HepG2 (cell line): ENCODE results near the gene LGR6. TPM values are rescaled to one million over a fixed set of nuclear protein-coding genes. Genes with fewer than 3 reads are reported as not detected.

ENCODE experiments used
- CSRNP2 ChIP-seq: sonication (generic); formaldehyde crosslinking; conservative IDR thresholded peaks from 2 replicates; pipeline ENCODE4 v1.8.0; 2022; ENCODE audit warnings: low read depth, missing genetic modification reagents
- ESRRA ChIP-seq: sonication (generic); formaldehyde crosslinking; IDR thresholded peaks from 2 replicates; pipeline ENCODE4 v1.5.1; 2020; ENCODE audit warnings: mild to moderate bottlenecking, low read depth, missing genetic modification reagents
- GRHL1 ChIP-seq: sonication (generic); formaldehyde crosslinking; conservative IDR thresholded peaks from 2 replicates; pipeline ENCODE4 v1.8.0; 2022; ENCODE audit warnings: missing genetic modification reagents
- GZF1 ChIP-seq: sonication (generic); formaldehyde crosslinking; IDR thresholded peaks from 2 replicates; pipeline ENCODE4 v1.5.1; 2020; ENCODE audit warnings: mild to moderate bottlenecking, missing genetic modification reagents
- HMGXB4 ChIP-seq, 2 experiments: sonication (generic) in 1 of 2; formaldehyde crosslinking in 1 of 2; IDR thresholded peaks; 2 replicates each; pipeline versions ENCODE4 v1.4.0 to v1.6.1; 2018 to 2020; ENCODE audit warnings: missing genetic modification reagents in 2 of 2, borderline replicate concordance in 1 of 2, low read depth in 1 of 2, mild to moderate bottlenecking in 1 of 2, missing biosample characterization in 1 of 2
- HNF4A ChIP-seq: sonication (generic); formaldehyde crosslinking; IDR thresholded peaks from 2 replicates; pipeline ENCODE4 v1.4.0; 2020; ENCODE audit warnings: missing genetic modification reagents
- HOXD1 ChIP-seq: sonication (generic); formaldehyde crosslinking; IDR thresholded peaks from 2 replicates; pipeline ENCODE4 v1.5.0; 2020; ENCODE audit warnings: missing genetic modification reagents
- NR2F1 ChIP-seq, 2 experiments: fragments of 450-650 bp in 1 of 2; formaldehyde crosslinking in 1 of 2; IDR thresholded peaks; 2 replicates each; pipeline versions ENCODE4 v1.5.0 to v1.6.1; 2016 to 2020; ENCODE audit warnings: mild to moderate bottlenecking in 1 of 2, missing compliant biosample characterization in 1 of 2, missing genetic modification reagents in 1 of 2, moderate library complexity in 1 of 2
- SAP130 ChIP-seq: IDR thresholded peaks from 2 replicates; pipeline ENCODE4 v1.6.1; 2016; ENCODE audit warnings: low read depth
- TOPORS ChIP-seq: sonication (generic); formaldehyde crosslinking; IDR thresholded peaks from 2 replicates; pipeline ENCODE4 v1.8.0; 2023; ENCODE audit warnings: mild to moderate bottlenecking, missing genetic modification reagents
- ZNF570 ChIP-seq: sonication (generic); formaldehyde crosslinking; IDR thresholded peaks from 2 replicates; pipeline ENCODE4 v1.4.0; 2020; ENCODE audit warnings: mild to moderate bottlenecking, missing genetic modification reagents, borderline replicate concordance
- ZNF580 ChIP-seq: IDR thresholded peaks from 2 replicates; pipeline ENCODE4 v1.6.1; 2016; ENCODE audit warnings: low read depth, borderline replicate concordance
- ZNF607 ChIP-seq: sonication (generic); formaldehyde crosslinking; IDR thresholded peaks from 2 replicates; pipeline ENCODE4 v1.5.1; 2020; ENCODE audit warnings: missing genetic modification reagents, mild to moderate bottlenecking, borderline replicate concordance
- ZNF609 ChIP-seq: sonication (generic); formaldehyde crosslinking; IDR thresholded peaks from 2 replicates; pipeline ENCODE4 v1.4.0; 2020; ENCODE audit warnings: mild to moderate bottlenecking, missing genetic modification reagents, borderline replicate concordance
- ZNF615 ChIP-seq: sonication (generic); formaldehyde crosslinking; IDR thresholded peaks from 2 replicates; pipeline ENCODE4 v1.5.0; 2020; ENCODE audit warnings: mild to moderate bottlenecking, missing genetic modification reagents, borderline replicate concordance
- ZNF775 ChIP-seq: sonication (generic); formaldehyde crosslinking; IDR thresholded peaks from 2 replicates; pipeline ENCODE4 v1.4.0; 2020; ENCODE audit warnings: missing genetic modification reagents, mild to moderate bottlenecking, moderate library complexity, borderline replicate concordance
- ZNF883 ChIP-seq: sonication (generic); formaldehyde crosslinking; IDR thresholded peaks from 2 replicates; pipeline ENCODE4 v1.5.1; 2020; ENCODE audit warnings: mild to moderate bottlenecking, missing genetic modification reagents; ENCODE audit errors: not compliant biosample characterization
- polyA plus RNA-seq, 8 experiments: library from polyadenylated mRNA; depleted of rRNA in 3 of 8; stranded (reverse) in 7 of 8; unstranded in 1 of 8; fragments of >200 nt; fragmentation: Illumina TruSeq in 4 of 8; extraction: Trizol in 4 of 8; gene quantifications; 2 replicates each; pipeline versions ENCODE4 v1.2.1 to v1.2.3, GENCODE V29; 2011 to 2016; ENCODE audit warnings: low read depth in 4 of 8, missing spikeins in 1 of 8, mixed read lengths in 1 of 8; ENCODE audit not compliant: insufficient read depth in 1 of 8
- total RNA-seq, 5 experiments: library from RNA; depleted of rRNA; stranded (reverse); fragments of >200 nt; fragmentation: Illumina TruSeq; extraction: Trizol; gene quantifications; 2 replicates each; pipeline ENCODE4 v1.2.3, GENCODE V29; 2016; ENCODE audit warnings: low read depth in 1 of 5

LGR6 gene
- total and polyA plus RNA-seq, 2 of the 13 experiments (the other 11 are each of a cell fraction or from before 2014, with no cell fraction given) = 0.07 TPM; not detected in 1

- 0 out of 2 replicates have a peak, but pooled peaks have one; percentile 35 for TF ChIP-seq ZNF609 (CRISPR knock-in tag)
- no peak for TF ChIP-seq GRHL1 (CRISPR knock-in tag)
- TF ChIP-seq ZNF570 (CRISPR knock-in tag) = no peak
- 0 out of 2 replicates have a peak, but pooled peaks have one; percentile 43 for TF ChIP-seq ESRRA
- TF ChIP-seq HMGXB4 (CRISPR knock-in tag; IDR thresholded peaks at IDR 0.05; ENCODE audit: borderline replicate concordance in 1 of 2, low read depth in 1 of 2) = peak; percentile 78 to 84; a peak in 3 of 4 replicates
- TF ChIP-seq TOPORS (CRISPR knock-in tag) = no peak
- TF ChIP-seq ZNF615 (CRISPR knock-in tag) = no peak
- 0 out of 4 replicates have a peak, but pooled peaks have one; percentile 45 to 50 for TF ChIP-seq NR2F1 (CRISPR knock-in tag; IDR thresholded peaks at IDR 0.05)
- TF ChIP-seq ZNF775 (CRISPR knock-in tag) = no peak; the same call in 1 of the 2 replicates
- TF ChIP-seq GZF1 (CRISPR knock-in tag) = no peak
- peak; percentile 70 for TF ChIP-seq ZNF883
- TF ChIP-seq HOXD1 = peak; percentile 67; the same call in 1 of the 2 replicates
- no peak for TF ChIP-seq CSRNP2 (CRISPR knock-in tag)
- peak; percentile 45 for TF ChIP-seq HNF4A (CRISPR knock-in tag)
- TF ChIP-seq ZNF607 (CRISPR knock-in tag) = 0 out of 2 replicates have a peak, but pooled peaks have one; percentile 52
- TF ChIP-seq ZNF580 (CRISPR knock-in tag) = peak; percentile 27; the same call in 1 of the 2 replicates
- peak; percentile 77 for TF ChIP-seq SAP130 (CRISPR knock-in tag)
Observed at GRCh38 chr1:202348509-202349205, 155.1 kb downstream of the LGR6 start, which contains the start of gene PPP1R12B (continued).
